LNCAP (cell line): ENCODE results near the gene DGAT2.

ENCODE experiments used
- TF ChIP-seq, protein P1 (sequence below): fragments of 450-650 bp; IDR thresholded peaks from 2 replicates; pipeline ENCODE4 v1.5.1; 2017; ENCODE audit warnings: mild to moderate bottlenecking

Gene DGAT2

DNA sequence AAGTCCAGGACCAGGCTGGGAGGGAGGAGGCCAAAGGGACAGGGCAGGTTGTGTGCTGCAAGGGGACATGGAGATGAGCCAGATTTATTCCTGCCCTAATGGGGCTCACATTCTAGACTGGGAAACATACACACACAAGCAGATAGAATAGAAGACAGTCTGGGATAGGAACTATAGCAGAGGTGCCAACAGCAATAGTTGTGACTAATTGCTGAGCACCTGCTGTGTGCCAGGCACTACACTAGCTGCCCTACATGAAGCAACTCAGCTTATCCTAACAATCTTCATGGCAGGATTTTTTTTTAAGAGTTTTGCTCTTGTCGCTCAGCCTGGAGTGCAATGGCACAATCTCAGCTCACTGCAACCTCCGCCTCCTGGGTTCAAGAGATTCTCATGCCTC lies 39.6 kb upstream of the DGAT2 start:
- TF ChIP-seq, protein P1, sequence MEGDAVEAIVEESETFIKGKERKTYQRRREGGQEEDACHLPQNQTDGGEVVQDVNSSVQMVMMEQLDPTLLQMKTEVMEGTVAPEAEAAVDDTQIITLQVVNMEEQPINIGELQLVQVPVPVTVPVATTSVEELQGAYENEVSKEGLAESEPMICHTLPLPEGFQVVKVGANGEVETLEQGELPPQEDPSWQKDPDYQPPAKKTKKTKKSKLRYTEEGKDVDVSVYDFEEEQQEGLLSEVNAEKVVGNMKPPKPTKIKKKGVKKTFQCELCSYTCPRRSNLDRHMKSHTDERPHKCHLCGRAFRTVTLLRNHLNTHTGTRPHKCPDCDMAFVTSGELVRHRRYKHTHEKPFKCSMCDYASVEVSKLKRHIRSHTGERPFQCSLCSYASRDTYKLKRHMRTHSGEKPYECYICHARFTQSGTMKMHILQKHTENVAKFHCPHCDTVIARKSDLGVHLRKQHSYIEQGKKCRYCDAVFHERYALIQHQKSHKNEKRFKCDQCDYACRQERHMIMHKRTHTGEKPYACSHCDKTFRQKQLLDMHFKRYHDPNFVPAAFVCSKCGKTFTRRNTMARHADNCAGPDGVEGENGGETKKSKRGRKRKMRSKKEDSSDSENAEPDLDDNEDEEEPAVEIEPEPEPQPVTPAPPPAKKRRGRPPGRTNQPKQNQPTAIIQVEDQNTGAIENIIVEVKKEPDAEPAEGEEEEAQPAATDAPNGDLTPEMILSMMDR: no peak

GRCh38 chr11:75731095-75731494 lies 37.5 kb upstream of the DGAT2 start:
- TF ChIP-seq, protein P1: no peak

DNA sequence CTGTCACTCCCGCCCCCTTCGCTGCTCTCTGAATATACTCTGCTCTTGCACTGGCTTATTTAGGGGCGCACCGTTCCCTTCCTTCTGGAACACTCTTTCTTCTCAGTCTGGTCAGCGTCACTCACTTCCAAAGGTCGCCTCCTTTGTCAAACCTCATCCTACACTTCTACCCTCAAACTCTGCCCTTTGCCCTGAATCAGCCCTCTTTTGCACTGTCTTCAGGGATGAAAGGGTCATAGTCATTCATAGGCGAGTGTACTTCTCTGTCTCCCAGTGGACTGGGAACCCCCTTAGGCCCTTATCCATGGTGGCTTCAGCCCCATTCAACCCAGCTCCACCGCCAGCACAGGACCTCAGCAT lies 35.5 kb upstream of the DGAT2 start:
- TF ChIP-seq, protein P1: no peak

GRCh38 chr11:75733431-75734107 lies 35.0 kb upstream of the DGAT2 start:
- TF ChIP-seq, protein P1: no peak

DNA sequence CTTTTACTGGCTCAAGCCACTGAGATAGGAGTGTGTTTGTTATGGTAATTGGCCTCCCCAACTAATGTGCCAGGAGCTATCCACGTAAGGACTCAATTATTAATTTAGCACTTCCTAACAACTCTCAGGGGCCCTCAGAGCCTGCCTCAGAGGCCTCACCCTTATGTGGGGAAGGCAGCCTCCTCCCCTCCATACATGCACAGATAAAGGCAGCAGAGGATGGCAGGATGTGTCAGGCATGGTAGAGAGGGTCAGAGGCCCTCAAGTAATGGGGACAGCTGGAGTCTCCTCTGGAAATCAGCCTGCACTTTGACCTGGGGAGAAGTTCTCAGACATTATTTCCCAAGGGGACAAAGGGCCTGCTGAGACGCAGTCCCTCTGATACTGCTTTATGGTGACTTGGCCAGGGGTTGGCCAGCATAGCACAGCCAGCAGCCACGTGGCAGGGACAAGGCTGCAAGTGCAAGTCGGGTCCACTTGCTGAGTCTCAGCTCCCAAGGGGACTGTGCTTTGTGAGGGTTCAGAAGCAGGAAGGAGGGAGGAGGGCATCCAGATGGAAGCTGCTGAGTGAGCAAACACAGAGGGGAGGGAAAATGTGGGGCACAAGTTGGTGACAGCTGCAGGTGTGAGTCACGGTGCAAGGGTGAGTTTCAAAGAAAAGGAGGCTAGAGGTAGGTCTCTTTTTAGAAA lies 33.9 kb upstream of the DGAT2 start:
- TF ChIP-seq, protein P1: no peak

- TF ChIP-seq, protein P1: no peak
These were observed 33.3 kb upstream of the DGAT2 start for GRCh38 chr11:75735181-75735845.

GRCh38 chr11:75737314-75737713 lies 31.3 kb upstream of the DGAT2 start:
- TF ChIP-seq, protein P1: no peak
